Adrenal gland (tissue), 12 donors: ENCODE data around the gene CDH11. TPM values are rescaled to one million over a fixed set of nuclear protein-coding genes. Genes with fewer than 3 reads are reported as not detected.

ENCODE experiments used
- DNase-seq, 7 donors: peaks; one replicate each; pipeline ENCODE4 v3.0.0-alpha.2; 2019 to 2020
- H3K27ac ChIP-seq, 5 donors: fragments of 200-600 bp; sonication (generic) in 4 of 5; 1 replicate in 3 of 5; 2 replicates in 2 of 5; pipeline versions ENCODE4 v1.5.1 to v1.8.0; 2016 to 2020; ENCODE audit warnings: mild to moderate bottlenecking in 1 of 5
- H3K27me3 ChIP-seq: fragments of 200-600 bp; 2 replicates; pipeline ENCODE4 v1.8.0; 2021
- H3K36me3 ChIP-seq, 2 donors: fragments of 200-600 bp; replicated peaks in 1 of 2; 1 replicate in 1 of 2; 2 replicates in 1 of 2; pipeline versions ENCODE4 v1.5.1 to v1.8.0; 2018 to 2022
- H3K4me1 ChIP-seq, 2 donors: fragments of 200-600 bp; replicated peaks in 1 of 2; 1 replicate in 1 of 2; 2 replicates in 1 of 2; pipeline versions ENCODE4 v1.5.1 to v1.8.0; 2018 to 2021
- H3K4me3 ChIP-seq, 4 donors: fragments of 200-600 bp; sonication (generic) in 3 of 4; one replicate each; pipeline ENCODE4 v1.5.1; 2016 to 2018
- H3K9me3 ChIP-seq, 3 donors: fragments of 200-600 bp; sonication (generic) in 1 of 3; replicated peaks in 1 of 3; 1 replicate in 2 of 3; 2 replicates in 1 of 3; pipeline versions ENCODE4 v1.5.1 to v1.8.0; 2016 to 2021
- POLR2A ChIP-seq, 2 donors: fragments of 450-650 bp; IDR thresholded peaks; one replicate each; pipeline ENCODE4 v1.6.1; 2017; ENCODE audit warnings: antibody characterized with exemption in 2 of 2, mild to moderate bottlenecking in 2 of 2, moderate library complexity in 1 of 2
- WGBS, 4 donors: extraction: QIAGEN DNeasy Blood & Tissue Kit in 2 of 4; methylation state at CpG; one replicate each; pipeline versions ENCODE4 v1.1.5 to v1.1.7; 2013 to 2017; 5-methylcytosine and 5-hydroxymethylcytosine counted together
- intact Hi-C, 2 donors: fragments of 100-400 bp; cut with DNase I; formaldehyde crosslinking; loops; one replicate each; pipeline versions ENCODE4 v1.14.1 to v1.15.0; 2022 to 2023
- polyA plus RNA-seq, 3 donors: library from polyadenylated mRNA; stranded (reverse); fragments of 200-250 nt in 2 of 3; fragments of 350-450 nt in 1 of 3; fragmentation: Illumina TruSeq in 1 of 3; extraction: RNeasy Lipid Tissue Mini Kit (QIAGEN cat#74804) in 1 of 3; gene quantifications; one replicate each; pipeline ENCODE4 v1.2.3, GENCODE V29; 2013 to 2014
- total RNA-seq, 9 donors: library from RNA; depleted of rRNA in 4 of 9; stranded (reverse); fragments of >200 nt in 4 of 9; fragments of 120-200 nt in 1 of 9; fragmentation: NEBNext Ultra II Directional in 1 of 9; extraction: Animal tissue kit (Norgen Biotek cat#: 25700) in 1 of 9; gene quantifications; one replicate each; pipeline versions ENCODE4 v1.1.0 to v1.2.4, GENCODE V29; 2013 to 2023
- TF ChIP-seq, protein P1 (sequence below), 6 experiments: fragments of 450-650 bp in 4 of 6; fragments of 200-600 bp in 2 of 6; sonication (generic) in 1 of 6; IDR thresholded peaks; 1 replicate in 5 of 6; 2 replicates in 1 of 6; pipeline versions ENCODE4 v1.5.1 to v1.8.0; 2016 to 2021; ENCODE audit warnings: antibody characterized with exemption in 6 of 6, mild to moderate bottlenecking in 2 of 6, moderate library complexity in 1 of 6
- donor health status: healthy with polysubstance abuse.
- donor health status: Bipolar disorder and iron deficiency.
- donor health status: DM: yes; HTN: yes; CAD: no.
- donor health status: DM: no; HTN: no; CAD: no.
- donor health status: DM: no; HTN: no; CAD: no.
- donor health status: DM: yes; HTN: yes; CAD: no.

CDH11 gene
- total and polyA plus RNA-seq, 12 donors = 3.0 to 102 (median 31.0) TPM

- H3K4me3 ChIP-seq = no peak overlapping the region
- H3K9me3 ChIP-seq = no peaks in the 10 kb centered on the region
- H3K36me3 ChIP-seq = no peaks in the 10 kb centered on the region
- no peak for TF ChIP-seq POLR2A (IDR thresholded peaks at IDR 0.05)
- TF ChIP-seq, protein P1, sequence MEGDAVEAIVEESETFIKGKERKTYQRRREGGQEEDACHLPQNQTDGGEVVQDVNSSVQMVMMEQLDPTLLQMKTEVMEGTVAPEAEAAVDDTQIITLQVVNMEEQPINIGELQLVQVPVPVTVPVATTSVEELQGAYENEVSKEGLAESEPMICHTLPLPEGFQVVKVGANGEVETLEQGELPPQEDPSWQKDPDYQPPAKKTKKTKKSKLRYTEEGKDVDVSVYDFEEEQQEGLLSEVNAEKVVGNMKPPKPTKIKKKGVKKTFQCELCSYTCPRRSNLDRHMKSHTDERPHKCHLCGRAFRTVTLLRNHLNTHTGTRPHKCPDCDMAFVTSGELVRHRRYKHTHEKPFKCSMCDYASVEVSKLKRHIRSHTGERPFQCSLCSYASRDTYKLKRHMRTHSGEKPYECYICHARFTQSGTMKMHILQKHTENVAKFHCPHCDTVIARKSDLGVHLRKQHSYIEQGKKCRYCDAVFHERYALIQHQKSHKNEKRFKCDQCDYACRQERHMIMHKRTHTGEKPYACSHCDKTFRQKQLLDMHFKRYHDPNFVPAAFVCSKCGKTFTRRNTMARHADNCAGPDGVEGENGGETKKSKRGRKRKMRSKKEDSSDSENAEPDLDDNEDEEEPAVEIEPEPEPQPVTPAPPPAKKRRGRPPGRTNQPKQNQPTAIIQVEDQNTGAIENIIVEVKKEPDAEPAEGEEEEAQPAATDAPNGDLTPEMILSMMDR (IDR thresholded peaks at IDR 0.05) = no peak
- DNase-seq = peak in 2 of 7 donors; percentile 20 to 48
- H3K27ac ChIP-seq = no peak overlapping the region
- 37 to 41% (median 39%) methylated on average over 5 of the region's 5 CpGs for WGBS, 4 donors
- no peaks in the 10 kb centered on the region for H3K27me3 ChIP-seq
- intact Hi-C loops = no loop called here
- peaks cover 0 to 19% of the 10 kb centered on the region in 2 donors for H3K4me1 ChIP-seq
Measured at GRCh38 chr16:65068151-65068740, 53.6 kb downstream of the CDH11 start.

DNA sequence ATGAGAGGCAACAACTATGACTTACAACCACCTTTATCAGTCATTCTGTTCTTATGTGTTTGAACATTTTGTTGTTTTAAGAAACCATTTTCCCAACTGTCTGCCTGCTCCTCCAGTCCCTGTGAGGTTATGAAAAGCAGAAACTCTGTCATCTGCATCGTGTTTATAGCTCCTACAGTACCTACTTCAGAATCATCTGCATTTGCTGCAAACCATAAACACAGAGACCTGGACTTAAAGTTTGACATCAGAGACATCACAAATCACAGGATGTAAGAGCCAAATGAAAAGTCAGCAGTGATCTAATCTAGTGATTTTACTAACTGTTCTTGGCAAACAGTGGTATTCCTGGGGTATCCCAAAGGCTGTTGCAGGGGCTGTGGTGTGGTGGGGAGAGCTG is 55.2 kb downstream of the CDH11 start:
- intact Hi-C loops = no loop called here
- no peaks in the 10 kb centered on the region for H3K27me3 ChIP-seq
- no peak overlapping the region for H3K27ac ChIP-seq
- peaks cover 0 to 19% of the 10 kb centered on the region in 2 donors for H3K4me1 ChIP-seq
- no peak for TF ChIP-seq POLR2A (IDR thresholded peaks at IDR 0.05)
- TF ChIP-seq, protein P1 (IDR thresholded peaks at IDR 0.05) = no peak
- no peak for DNase-seq
- H3K9me3 ChIP-seq = no peaks in the 10 kb centered on the region
- H3K36me3 ChIP-seq = no peaks in the 10 kb centered on the region
- WGBS, 4 donors = 66 to 76% (median 70%) methylated on average over 1 of the region's 1 CpG
- no peak overlapping the region for H3K4me3 ChIP-seq

GRCh38 chr16:65065031-65065430 is 56.8 kb downstream of the CDH11 start:
- intact Hi-C loops = no loop called here
- DNase-seq = no peak
- peaks cover 0 to 8% of the 10 kb centered on the region in 2 donors for H3K4me1 ChIP-seq

GRCh38 chr16:65064131-65064530 is 57.7 kb downstream of the CDH11 start:
- no peak for DNase-seq
- Histone ChIP-seq H3K27ac (no peak overlapping the region), H3K36me3 (no peaks in the 10 kb centered on the region), H3K4me1 (peaks cover 0 to 7% of the 10 kb centered on the region in 2 donors), H3K27me3 (no peaks in the 10 kb centered on the region), H3K9me3 (no peaks in the 10 kb centered on the region), H3K4me3 (no peak overlapping the region)
- TF ChIP-seq, protein P1 (IDR thresholded peaks at IDR 0.05) = no peak
- TF ChIP-seq POLR2A (IDR thresholded peaks at IDR 0.05) = no peak
- 91 to 99% (median 95%) methylated on average over 2 of the region's 2 CpGs for WGBS, 4 donors
- intact Hi-C loops = no loop called here

More at GRCh38 chr16:65065031-65065430, 56.8 kb downstream of the CDH11 start:
- WGBS, 4 donors = 82 to 86% (median 83%) methylated on average over 7 of the region's 7 CpGs
- Histone ChIP-seq H3K27me3 (no peaks in the 10 kb centered on the region), H3K27ac (no peak overlapping the region), H3K36me3 (no peaks in the 10 kb centered on the region), H3K9me3 (no peaks in the 10 kb centered on the region), H3K4me3 (no peak overlapping the region)
- TF ChIP-seq POLR2A (IDR thresholded peaks at IDR 0.05) = no peak
- TF ChIP-seq, protein P1 (IDR thresholded peaks at IDR 0.05) = no peak
